Karpas-422 (cell line): ENCODE measurements around the gene EPS8. TPM values are rescaled to one million over a fixed set of nuclear protein-coding genes. Genes with fewer than 3 reads are reported as not detected.

Source experiments
- DNase-seq: peaks from one replicate; pipeline ENCODE4 v3.0.0-alpha.2; 2015
- H2AFZ ChIP-seq: fragments of 200-600 bp; sonication (generic); 2 replicates; pipeline ENCODE4 v1.6.1; 2014; ENCODE audit warnings: antibody characterized with exemption, low read length, mixed read lengths
- H3K27ac ChIP-seq: fragments of 200-600 bp; sonication (generic); 2 replicates; pipeline ENCODE4 v1.5.1; 2014; ENCODE audit warnings: mild to moderate bottlenecking, low read length, moderate library complexity
- H3K27me3 ChIP-seq: fragments of 200-600 bp; sonication (generic); 2 replicates; pipeline ENCODE4 v1.6.1; 2014; ENCODE audit warnings: low read length, mixed read lengths
- H3K36me3 ChIP-seq: fragments of 200-600 bp; sonication (generic); 2 replicates; pipeline ENCODE4 v1.6.1; 2014; ENCODE audit warnings: low read length, mixed read lengths; ENCODE audit not compliant: insufficient read depth
- H3K4me1 ChIP-seq: fragments of 200-600 bp; sonication (generic); 2 replicates; pipeline ENCODE4 v1.6.1; 2014; ENCODE audit warnings: mild to moderate bottlenecking, low read length, mixed read lengths
- H3K4me2 ChIP-seq: fragments of 200-600 bp; sonication (generic); 2 replicates; pipeline ENCODE4 v1.6.1; 2014; ENCODE audit warnings: low read length, low read depth, mild to moderate bottlenecking; ENCODE audit not compliant: poor library complexity, severe bottlenecking
- H3K4me3 ChIP-seq: fragments of 200-600 bp; sonication (generic); 2 replicates; pipeline ENCODE4 v1.5.1; 2014; ENCODE audit warnings: mild to moderate bottlenecking, antibody characterized with exemption, low read length, mixed read lengths
- H3K79me2 ChIP-seq: fragments of 200-600 bp; sonication (generic); 2 replicates; pipeline ENCODE4 v1.6.1; 2014; ENCODE audit warnings: mild to moderate bottlenecking, low read length, mixed read lengths
- H3K9ac ChIP-seq: fragments of 200-600 bp; sonication (generic); 2 replicates; pipeline ENCODE4 v1.6.0; 2014; ENCODE audit warnings: low read length
- H3K9me2 ChIP-seq: fragments of 200-600 bp; sonication (generic), shearing (Covaris generic); replicated peaks from 2 replicates; pipeline ENCODE4 v1.6.0; 2014; ENCODE audit warnings: mild to moderate bottlenecking, low read length, moderate library complexity; ENCODE audit not compliant: insufficient read depth
- H3K9me3 ChIP-seq: fragments of 300-700, 200-600 bp; sonication (generic); 2 replicates; pipeline ENCODE4 v1.6.1; 2014; ENCODE audit warnings: low read length, mixed read lengths
- H4K20me1 ChIP-seq: fragments of 200-600 bp; sonication (generic); 2 replicates; pipeline ENCODE4 v1.6.1; 2014; ENCODE audit warnings: mild to moderate bottlenecking, antibody characterized with exemption, low read length, low read depth; ENCODE audit not compliant: insufficient read depth
- total RNA-seq: library from RNA; depleted of rRNA; stranded (reverse); fragments of >200 nt; shearing (Covaris generic); gene quantifications from 2 replicates; pipeline ENCODE4 v1.2.3, GENCODE V29; 2014; ENCODE audit warnings: low replicate concordance

The EPS8 gene
- total RNA-seq, 1 experiment from 2014 or later, result not detected

- Histone ChIP-seq H3K79me2 (no peaks in the 10 kb centered on the region), H3K9me2 (no peaks in the 10 kb centered on the region), H3K36me3 (no peaks in the 10 kb centered on the region), H3K4me2 (no peak overlapping the region), H3K4me3 (no peak overlapping the region), H3K27ac (no peak overlapping the region), H3K9ac (no peak overlapping the region), H3K9me3 (no peaks in the 10 kb centered on the region), H4K20me1 (no peaks in the 10 kb centered on the region), H3K27me3 (no peaks in the 10 kb centered on the region), H2AFZ (no peak overlapping the region), H3K4me1 (no peaks in the 10 kb centered on the region)
- DNase-seq, result no peak
Measured at GRCh38 chr12:15698377-15698871, 90.8 kb downstream of the EPS8 start.

GRCh38 chr12:15697201-15697600, 92.0 kb downstream of the EPS8 start:
- no peaks in the 10 kb centered on the region for H3K9me3 ChIP-seq
- H3K9ac ChIP-seq, result no peak overlapping the region
- no peaks in the 10 kb centered on the region for H3K79me2 ChIP-seq
- no peak overlapping the region for H2AFZ ChIP-seq
- H3K4me1 ChIP-seq, result no peaks in the 10 kb centered on the region
- H3K36me3 ChIP-seq, result no peaks in the 10 kb centered on the region
- no peak overlapping the region for H3K4me2 ChIP-seq
- no peaks in the 10 kb centered on the region for H3K27me3 ChIP-seq
- no peak overlapping the region for H3K4me3 ChIP-seq
- no peak for DNase-seq
- H4K20me1 ChIP-seq, result no peaks in the 10 kb centered on the region
- H3K27ac ChIP-seq, result no peak overlapping the region
- no peaks in the 10 kb centered on the region for H3K9me2 ChIP-seq

DNA sequence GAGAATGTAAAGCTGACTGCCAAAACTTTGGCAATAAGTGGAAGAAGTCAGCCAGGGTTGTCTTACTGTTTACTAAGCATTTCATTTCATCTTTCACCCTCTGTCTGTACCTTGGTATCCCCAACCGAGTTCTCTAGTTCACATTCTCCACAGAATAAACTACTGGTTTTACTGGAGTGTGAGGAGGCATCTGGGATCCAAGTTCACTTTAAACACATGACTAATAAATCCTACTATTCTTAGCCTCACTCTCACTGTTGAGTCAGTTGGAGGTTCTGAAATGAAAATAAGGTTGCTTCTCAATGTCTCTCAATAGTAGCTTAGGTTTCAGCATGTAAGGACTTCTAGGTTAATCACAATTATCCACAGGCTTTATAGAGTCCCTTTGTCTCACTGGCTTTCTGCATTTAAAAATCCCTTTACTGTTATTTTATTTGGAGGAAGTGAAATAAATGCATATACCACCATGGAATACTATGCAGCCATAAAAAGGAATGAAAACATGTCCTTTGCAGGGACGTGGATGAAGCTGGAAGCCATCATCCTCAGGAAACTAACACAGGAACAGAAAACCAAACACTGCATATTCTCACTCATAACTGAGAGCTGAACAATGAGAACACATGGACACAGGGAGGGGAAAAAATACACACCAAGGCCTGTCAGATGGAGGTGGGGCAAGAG, 95.8 kb downstream of the EPS8 start:
- no peaks in the 10 kb centered on the region for H4K20me1 ChIP-seq
- no peaks in the 10 kb centered on the region for H3K79me2 ChIP-seq
- H2AFZ ChIP-seq, result no peak overlapping the region
- no peaks in the 10 kb centered on the region for H3K27me3 ChIP-seq
- no peaks in the 10 kb centered on the region for H3K36me3 ChIP-seq
- no peak overlapping the region for H3K27ac ChIP-seq
- no peaks in the 10 kb centered on the region for H3K9me2 ChIP-seq
- no peak overlapping the region for H3K4me3 ChIP-seq
- no peak overlapping the region for H3K9ac ChIP-seq
- DNase-seq, result no peak
- no peaks in the 10 kb centered on the region for H3K9me3 ChIP-seq
- H3K4me2 ChIP-seq, result no peak overlapping the region
- H3K4me1 ChIP-seq, result no peaks in the 10 kb centered on the region

DNA sequence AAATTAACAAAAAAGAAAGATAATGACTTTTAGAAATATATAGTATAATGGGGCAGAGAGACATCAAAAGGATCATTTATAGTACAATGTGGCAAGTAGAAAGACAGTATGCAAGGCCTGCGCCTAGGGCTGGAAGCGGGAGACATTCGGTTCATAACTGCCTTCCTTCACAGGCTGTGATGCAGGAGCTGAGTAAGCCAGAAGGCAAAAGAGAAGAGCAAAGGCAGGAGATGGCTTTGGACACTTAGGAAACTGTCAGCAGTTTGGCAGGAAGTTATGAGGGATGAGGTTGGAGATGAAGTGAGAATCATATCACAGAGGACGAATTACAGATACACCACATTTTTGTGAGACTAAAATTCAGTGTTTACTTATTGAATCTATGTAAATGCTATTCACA, 97.8 kb downstream of the EPS8 start:
- Histone ChIP-seq H3K36me3 (no peaks in the 10 kb centered on the region), H3K9ac (no peak overlapping the region), H3K9me3 (no peaks in the 10 kb centered on the region), H3K27ac (no peak overlapping the region), H3K9me2 (no peaks in the 10 kb centered on the region), H3K4me3 (no peak overlapping the region), H3K79me2 (no peaks in the 10 kb centered on the region), H3K4me2 (no peak overlapping the region), H3K4me1 (no peaks in the 10 kb centered on the region), H4K20me1 (no peaks in the 10 kb centered on the region), H2AFZ (no peak overlapping the region), H3K27me3 (no peaks in the 10 kb centered on the region)
- no peak for DNase-seq

- H3K9ac ChIP-seq, result no peak overlapping the region
- no peak overlapping the region for H3K27ac ChIP-seq
- H3K9me3 ChIP-seq, result no peaks in the 10 kb centered on the region
- H3K4me1 ChIP-seq, result no peaks in the 10 kb centered on the region
- no peaks in the 10 kb centered on the region for H3K9me2 ChIP-seq
- no peak overlapping the region for H3K4me2 ChIP-seq
- no peak overlapping the region for H2AFZ ChIP-seq
- H4K20me1 ChIP-seq, result no peaks in the 10 kb centered on the region
- no peaks in the 10 kb centered on the region for H3K27me3 ChIP-seq
- no peaks in the 10 kb centered on the region for H3K36me3 ChIP-seq
- no peaks in the 10 kb centered on the region for H3K79me2 ChIP-seq
- no peak overlapping the region for H3K4me3 ChIP-seq
- DNase-seq, result no peak
Measured at GRCh38 chr12:15690320-15690719, 98.9 kb downstream of the EPS8 start.

DNA sequence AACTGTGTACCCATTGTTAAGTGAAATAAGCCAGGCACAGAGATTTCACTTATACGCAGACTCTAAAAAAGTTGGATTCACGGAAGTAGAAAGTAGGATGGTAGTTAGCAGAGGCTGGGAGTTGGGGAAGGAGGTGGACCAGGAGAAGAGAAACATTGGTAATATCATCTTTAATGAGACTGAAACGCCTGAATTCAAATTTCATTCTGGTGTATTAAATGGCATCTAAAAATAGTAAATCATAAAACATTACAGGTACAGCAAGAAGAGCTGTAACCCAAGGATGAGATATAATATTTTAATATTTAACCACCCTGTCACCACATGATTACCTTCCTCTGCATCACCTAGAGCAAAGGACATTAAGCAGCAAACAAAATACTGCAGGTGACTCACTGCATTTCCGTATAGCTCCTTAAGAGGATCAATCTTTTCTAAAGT, 99.4 kb downstream of the EPS8 start:
- H3K27me3 ChIP-seq, result no peaks in the 10 kb centered on the region
- no peaks in the 10 kb centered on the region for H3K4me1 ChIP-seq
- no peak for DNase-seq
- H3K27ac ChIP-seq, result no peak overlapping the region
- H3K79me2 ChIP-seq, result no peaks in the 10 kb centered on the region
- no peaks in the 10 kb centered on the region for H3K9me3 ChIP-seq
- H2AFZ ChIP-seq, result no peak overlapping the region
- H3K36me3 ChIP-seq, result no peaks in the 10 kb centered on the region
- no peak overlapping the region for H3K4me2 ChIP-seq
- no peak overlapping the region for H3K9ac ChIP-seq
- no peaks in the 10 kb centered on the region for H3K9me2 ChIP-seq
- H3K4me3 ChIP-seq, result no peak overlapping the region
- H4K20me1 ChIP-seq, result no peaks in the 10 kb centered on the region

- no peaks in the 10 kb centered on the region for H3K79me2 ChIP-seq
- no peak overlapping the region for H3K9ac ChIP-seq
- no peak overlapping the region for H3K4me2 ChIP-seq
Measured at GRCh38 chr12:15688838-15689625, 100.2 kb downstream of the EPS8 start.

DNA sequence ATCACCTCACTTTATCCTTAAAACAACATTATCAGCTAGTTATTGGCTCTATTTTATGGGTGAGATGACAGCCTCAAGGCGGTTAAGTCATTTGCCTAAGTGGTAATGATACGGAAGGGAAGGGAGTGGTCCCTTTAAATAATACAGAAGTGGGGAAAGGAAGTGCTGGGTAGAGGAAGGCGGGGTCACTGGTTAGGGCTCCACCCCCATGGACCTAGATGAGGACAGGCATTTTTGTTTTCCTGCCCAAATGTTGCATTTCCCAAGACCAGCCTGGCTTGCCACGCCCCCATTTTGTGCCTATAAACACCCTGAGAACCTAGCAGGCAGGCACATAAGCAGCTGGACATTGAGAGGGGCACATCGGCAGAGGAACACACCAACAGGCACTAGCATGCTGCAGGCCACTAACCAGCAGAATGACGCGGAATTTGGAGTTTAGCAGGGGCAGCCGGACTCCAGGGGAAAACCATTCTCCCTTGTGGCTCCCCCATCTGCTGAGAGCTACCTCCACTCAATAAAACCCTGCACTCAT, 100.9 kb downstream of the EPS8 start:
- H3K9me2 ChIP-seq, result no peaks in the 10 kb centered on the region
- no peaks in the 10 kb centered on the region for H3K9me3 ChIP-seq
- H3K36me3 ChIP-seq, result no peaks in the 10 kb centered on the region
- no peak overlapping the region for H3K9ac ChIP-seq
- no peaks in the 10 kb centered on the region for H3K27me3 ChIP-seq
- H3K79me2 ChIP-seq, result no peaks in the 10 kb centered on the region
- no peak overlapping the region for H3K27ac ChIP-seq
- no peak overlapping the region for H3K4me3 ChIP-seq
- no peaks in the 10 kb centered on the region for H3K4me1 ChIP-seq
- H4K20me1 ChIP-seq, result no peaks in the 10 kb centered on the region
- no peak overlapping the region for H2AFZ ChIP-seq
- DNase-seq, result no peak
- no peak overlapping the region for H3K4me2 ChIP-seq

More at GRCh38 chr12:15688838-15689625, 100.2 kb downstream of the EPS8 start:
- no peak overlapping the region for H3K4me3 ChIP-seq
- H3K27ac ChIP-seq, result no peak overlapping the region
- no peak for DNase-seq
- H2AFZ ChIP-seq, result no peak overlapping the region
- H3K9me2 ChIP-seq, result no peaks in the 10 kb centered on the region
- no peaks in the 10 kb centered on the region for H4K20me1 ChIP-seq
- no peaks in the 10 kb centered on the region for H3K27me3 ChIP-seq
- H3K4me1 ChIP-seq, result no peaks in the 10 kb centered on the region
- no peaks in the 10 kb centered on the region for H3K36me3 ChIP-seq
- no peaks in the 10 kb centered on the region for H3K9me3 ChIP-seq
